HG02840 (cell line): Measurements from ENCODE around the gene LCE1A.

Experiments
- ATAC-seq: cut with Tn5 transposase; IDR thresholded peaks from one replicate; pipeline ENCODE4 v1.9.1; 2021; ENCODE audit warnings: mild to moderate bottlenecking, moderate library complexity, moderate number of reproducible peaks; ENCODE audit not compliant: unreplicated experiment, low FRiP score

LCE1A gene

DNA sequence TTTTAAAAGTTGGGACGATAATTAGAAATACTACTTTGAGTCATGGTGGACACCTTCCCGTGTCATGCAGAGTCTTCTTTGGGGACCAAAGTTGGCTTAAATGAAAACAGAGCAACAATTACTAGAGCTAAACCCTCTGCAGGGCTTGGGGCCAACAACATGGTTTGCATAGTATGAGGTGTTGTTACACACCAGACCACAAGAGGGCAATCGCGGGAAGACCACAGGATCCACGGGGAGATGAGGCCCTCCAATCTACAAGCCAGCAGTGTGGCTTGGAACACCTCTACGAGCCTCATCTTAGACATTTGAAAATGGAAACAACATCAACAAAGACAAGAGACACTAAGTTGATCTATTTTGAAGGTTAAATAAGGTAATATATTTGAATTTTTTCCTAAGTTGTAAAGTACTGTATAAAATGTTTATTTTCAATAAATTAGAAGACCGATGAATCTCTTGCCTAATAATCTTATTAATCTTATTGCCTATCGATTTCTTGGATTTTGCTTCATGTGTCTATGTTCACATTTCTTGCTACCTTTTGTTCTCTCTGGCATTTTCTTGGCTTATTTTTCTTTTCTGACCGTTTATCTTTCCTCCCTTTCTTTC is 42.6 kb downstream of the LCE1A start:
- ATAC-seq: no peak

DNA sequence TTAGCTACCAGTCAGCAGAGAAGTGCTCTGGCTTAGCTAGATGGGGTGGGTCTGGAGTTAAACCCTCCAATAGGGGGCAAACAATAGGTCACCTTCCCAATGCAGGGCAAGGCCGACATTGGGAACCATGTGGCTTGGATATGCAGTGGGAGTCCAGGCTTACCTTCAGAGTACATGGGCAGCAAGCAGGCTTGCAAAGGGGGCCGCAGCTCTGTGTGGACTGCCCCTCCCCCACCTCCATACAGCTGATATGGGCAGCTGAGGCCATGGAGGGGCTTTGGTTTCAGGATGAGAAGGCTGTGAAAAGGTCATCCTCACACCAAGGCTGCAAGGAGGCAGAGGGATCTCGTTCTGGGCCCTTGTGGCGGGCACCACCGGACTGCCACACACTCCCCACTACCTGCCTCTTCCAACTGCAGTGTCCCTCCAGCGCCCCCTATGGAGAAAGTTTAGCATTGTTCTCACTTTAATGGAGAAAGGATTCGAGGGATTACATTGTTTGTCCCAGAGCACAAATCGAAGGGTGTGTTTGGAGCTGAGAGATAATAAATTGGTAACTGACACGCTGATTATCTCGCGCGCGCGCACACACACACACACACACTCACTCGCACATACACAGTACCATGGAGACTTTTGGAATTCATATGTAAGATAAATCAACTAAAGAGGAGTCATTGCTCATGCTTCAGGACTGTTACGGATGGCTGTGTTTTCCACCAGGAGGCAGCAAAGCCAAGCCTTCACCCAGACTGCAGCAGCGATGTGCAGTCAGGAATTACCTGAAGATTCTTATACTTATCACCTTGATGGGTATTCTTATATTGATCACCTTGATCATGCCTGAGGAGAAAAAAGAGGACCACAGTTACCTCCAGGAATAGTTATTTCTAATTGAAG is 43.8 kb downstream of the LCE1A start:
- no peak for ATAC-seq

DNA sequence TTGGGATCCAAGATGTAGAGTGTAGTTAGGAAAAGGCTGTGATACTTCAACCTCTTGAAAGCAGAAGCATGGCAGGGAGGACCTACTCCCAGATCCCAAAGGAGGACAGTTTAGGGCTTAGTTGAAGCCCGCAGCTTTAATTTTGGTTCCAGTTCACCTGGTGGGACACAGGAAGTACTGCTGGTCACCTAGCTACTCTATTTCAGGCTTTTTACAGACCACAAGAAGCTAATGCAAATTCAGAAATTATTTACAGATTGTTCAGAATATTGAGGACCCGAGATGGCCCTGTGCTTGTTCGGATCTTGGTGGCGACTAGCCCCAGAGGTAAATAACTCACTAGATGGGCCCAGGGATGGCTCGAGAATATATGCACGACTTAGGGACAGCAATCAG is 44.5 kb downstream of the LCE1A start:
- ATAC-seq: no peak

DNA sequence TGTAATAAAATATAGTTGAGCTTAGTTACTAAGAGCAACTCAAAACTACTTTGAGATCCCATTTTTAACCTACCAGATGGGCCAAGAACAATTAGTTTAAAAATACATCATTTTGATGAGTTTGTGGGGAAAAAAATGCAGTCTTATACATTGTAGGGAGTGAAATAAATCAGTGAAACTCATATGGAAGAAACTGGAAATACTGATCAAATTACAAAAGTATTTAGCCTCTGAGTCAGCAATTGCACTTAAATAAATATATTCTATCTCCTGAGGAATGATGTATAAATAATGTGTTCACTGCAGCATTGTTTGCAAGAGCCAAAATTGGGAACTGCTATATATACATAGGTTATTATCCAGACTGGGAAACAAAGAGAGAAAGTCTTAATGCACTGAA is 46.2 kb downstream of the LCE1A start:
- no peak for ATAC-seq

DNA sequence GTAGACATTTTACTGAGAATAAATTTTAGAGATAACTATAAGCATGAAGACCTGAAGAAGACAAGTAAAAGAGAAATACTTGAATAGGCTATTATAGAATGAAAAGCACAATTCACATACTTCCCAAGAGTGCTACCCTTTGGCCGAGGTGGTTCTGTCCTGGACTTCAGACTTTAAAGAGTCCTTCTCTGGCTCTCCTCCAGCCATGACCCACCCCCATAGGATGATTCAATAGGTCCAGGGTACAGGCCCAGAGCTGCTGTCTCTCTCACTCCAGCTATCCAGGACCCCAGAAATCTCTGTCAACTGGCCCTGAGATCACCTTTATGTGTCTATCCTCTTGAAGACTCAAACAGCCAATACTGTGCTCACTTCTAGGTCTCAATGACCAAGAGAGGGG is 49.6 kb downstream of the LCE1A start:
- no peak for ATAC-seq
